Left ventricle myocardium inferior (tissue), 1 donor: ENCODE measurements around the gene VSTM2L. TPM values are rescaled to one million over a fixed set of nuclear protein-coding genes. Genes with fewer than 3 reads are reported as not detected.

Source experiments
- DNase-seq: peaks from one replicate; pipeline ENCODE4 v3.0.0-alpha.2; 2020
- H3K27ac ChIP-seq: fragments of 200-600 bp; replicated peaks from 2 replicates; pipeline ENCODE4 v1.8.0; 2021
- H3K27me3 ChIP-seq: fragments of 200-600 bp; 2 replicates; pipeline ENCODE4 v1.8.0; 2021; ENCODE audit warnings: low read depth
- H3K36me3 ChIP-seq: fragments of 200-600 bp; 2 replicates; pipeline ENCODE4 v1.8.0; 2021
- H3K4me1 ChIP-seq: fragments of 200-600 bp; 2 replicates; pipeline ENCODE4 v1.8.0; 2021
- H3K4me3 ChIP-seq: fragments of 200-600 bp; 2 replicates; pipeline ENCODE4 v1.8.0; 2021; ENCODE audit warnings: mild to moderate bottlenecking, moderate library complexity
- H3K9me3 ChIP-seq: fragments of 200-600 bp; replicated peaks from 2 replicates; pipeline ENCODE4 v1.8.0; 2021
- CTCF ChIP-seq: fragments of 200-600 bp; IDR thresholded peaks from 2 replicates; pipeline ENCODE4 v1.8.0; 2021; ENCODE audit warnings: antibody characterized with exemption, mild to moderate bottlenecking, borderline replicate concordance
- intact Hi-C: fragments of 100-400 bp; cut with micrococcal nuclease; formaldehyde crosslinking; loops from one replicate; pipeline ENCODE4 v1.11.0; 2022
- total RNA-seq: library from RNA; stranded (reverse); fragmentation: NEBNext Ultra II Directional; extraction: Animal tissue kit (Norgen Biotek cat#: 25700); gene quantifications from one replicate; pipeline ENCODE4 v1.2.1, GENCODE V29; 2021
- donor health status: DM: no; HTN: yes; CAD: no; lungs with severe emphysema.

Gene VSTM2L
- total RNA-seq, 1 donor from 2014 or later = 50.3 TPM

- Histone ChIP-seq H3K27ac (no peak overlapping the region), H3K4me1 (no peaks in the 10 kb centered on the region), H3K36me3 (peaks cover 69% of the 10 kb centered on the region), H3K27me3 (no peaks in the 10 kb centered on the region), H3K9me3 (no peaks in the 10 kb centered on the region), H3K4me3 (no peak overlapping the region)
- no peak for TF ChIP-seq CTCF
- intact Hi-C loops = no loop called here
- no peak for DNase-seq
Observed at GRCh38 chr20:37869334-37869861, 33.5 kb upstream of the VSTM2L start.

- Histone ChIP-seq H3K27ac (no peak overlapping the region), H3K36me3 (peaks cover 60% of the 10 kb centered on the region), H3K27me3 (no peaks in the 10 kb centered on the region), H3K4me1 (no peaks in the 10 kb centered on the region), H3K4me3 (no peak overlapping the region), H3K9me3 (no peaks in the 10 kb centered on the region)
- TF ChIP-seq CTCF = no peak
- intact Hi-C loops = no loop called here
- no peak for DNase-seq
Observed at GRCh38 chr20:37870294-37870693, 32.6 kb upstream of the VSTM2L start.

- no peak for DNase-seq
- no peak overlapping the region for H3K4me3 ChIP-seq
- TF ChIP-seq CTCF = no peak
- no peak overlapping the region for H3K27ac ChIP-seq
- H3K36me3 ChIP-seq = peaks cover 46% of the 10 kb centered on the region
- H3K4me1 ChIP-seq = no peaks in the 10 kb centered on the region
- no peaks in the 10 kb centered on the region for H3K27me3 ChIP-seq
- intact Hi-C loops = no loop called here
- no peaks in the 10 kb centered on the region for H3K9me3 ChIP-seq
Observed at GRCh38 chr20:37871751-37872150, 31.2 kb upstream of the VSTM2L start.

DNA sequence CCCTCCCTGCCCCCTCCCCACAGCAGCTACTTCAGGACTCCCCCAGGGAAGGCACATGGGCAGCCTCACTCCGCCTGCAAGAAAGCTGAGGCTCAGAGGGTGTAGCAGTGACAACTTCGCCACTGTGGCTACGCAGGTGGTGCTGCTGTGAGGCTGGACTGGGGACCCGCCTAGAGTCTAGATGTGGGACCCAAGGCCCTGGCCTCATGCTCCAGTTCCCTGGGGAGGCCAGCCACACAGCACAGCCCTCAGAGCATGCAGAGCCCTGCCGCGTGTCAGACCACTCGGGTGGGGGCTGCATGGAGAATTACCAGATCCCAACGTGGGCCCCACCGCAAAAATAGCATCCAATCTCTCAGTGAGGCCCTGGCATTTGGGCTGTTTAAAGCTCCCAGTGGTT is 30.8 kb upstream of the VSTM2L start:
- H3K27me3 ChIP-seq = no peaks in the 10 kb centered on the region
- H3K4me1 ChIP-seq = peaks cover 2% of the 10 kb centered on the region
- peaks cover 46% of the 10 kb centered on the region for H3K36me3 ChIP-seq
- no peak overlapping the region for H3K27ac ChIP-seq
- no peak overlapping the region for H3K4me3 ChIP-seq
- no peak for DNase-seq
- no peaks in the 10 kb centered on the region for H3K9me3 ChIP-seq
- no peak for TF ChIP-seq CTCF
- intact Hi-C loops = no loop called here

DNA sequence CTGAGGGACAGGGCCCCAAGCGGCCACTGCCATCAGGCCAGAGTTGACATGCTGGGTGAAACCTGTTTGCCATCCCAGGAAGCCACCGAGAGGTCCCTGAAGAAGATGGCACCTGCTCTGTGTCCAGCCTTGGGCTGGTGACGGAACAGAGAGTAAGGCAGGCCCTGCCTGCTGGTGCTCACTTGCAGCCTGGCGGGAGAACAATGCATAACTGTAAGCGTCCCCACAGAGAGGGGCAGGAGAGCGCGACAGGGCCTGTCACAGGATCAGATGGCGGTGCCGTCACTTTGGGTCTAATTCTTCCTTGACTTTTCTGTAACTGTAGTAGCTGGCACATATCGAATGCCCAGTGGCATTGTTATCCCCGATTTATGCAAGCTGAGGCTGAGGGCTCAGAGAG is 29.0 kb upstream of the VSTM2L start:
- H3K4me1 ChIP-seq = peaks cover 19% of the 10 kb centered on the region
- no peaks in the 10 kb centered on the region for H3K27me3 ChIP-seq

More for the DNA sequence above, 29.0 kb upstream of the VSTM2L start:
- no peak for TF ChIP-seq CTCF
- Histone ChIP-seq H3K36me3 (peaks cover 44% of the 10 kb centered on the region), H3K27ac (no peak overlapping the region), H3K4me3 (no peak overlapping the region), H3K9me3 (no peaks in the 10 kb centered on the region)
- intact Hi-C loops = no loop called here
- DNase-seq = no peak
